IMR-90 (cell line): Measurements from ENCODE around the gene ASTN2. TPM values are rescaled to one million over a fixed set of nuclear protein-coding genes. Genes with fewer than 3 reads are reported as not detected.

Source experiments
- ATAC-seq: fragments of 200-7000 bp; cut with Tn5 transposase; 2 replicates; pipeline ENCODE4 v1.9.1; 2020; ENCODE audit warnings: low read depth, mild to moderate bottlenecking, moderate library complexity
- BruUV-seq: library from RNA; stranded (reverse); fragments of 400-500 nt; replicated peaks from 2 replicates; lab custom pipeline; 2021; lab: Mats Ljungman, UMichigan
- CTCF ChIA-PET: fragments of 300-600 bp; formaldehyde crosslinking; extraction: SDS; loops from one replicate; lab custom pipeline; 2021; ENCODE audit warnings: antibody characterized with exemption; lab: Yijun Ruan, JAX
- POLR2A ChIA-PET: fragments of 300-600 bp; sonication (Branson Sonifier 250); formaldehyde crosslinking; loops from one replicate; lab custom pipeline; 2022; ENCODE audit warnings: antibody characterized with exemption; ENCODE audit not compliant: unreplicated experiment; lab: Charles Lee
- DNase-seq: peaks from one replicate; pipeline ENCODE4 v3.0.0; 2013
- H2AFZ ChIP-seq: replicated peaks from 2 replicates; pipeline ENCODE3; 2013; ENCODE audit warnings: low read length, mild to moderate bottlenecking; ENCODE audit not compliant: poor library complexity
- H2AK5ac ChIP-seq: 2 replicates; pipeline ENCODE4 v1.6.1; 2013; ENCODE audit warnings: low read depth, low read length, inconsistent platforms
- H2AK9ac ChIP-seq: replicated peaks from 2 replicates; pipeline ENCODE3; 2013; ENCODE audit warnings: mild to moderate bottlenecking, low read depth, low read length, moderate library complexity; ENCODE audit not compliant: poor library complexity
- H2BK120ac ChIP-seq: 2 replicates; pipeline ENCODE4 v1.6.1; 2013; ENCODE audit warnings: low read depth, low read length, inconsistent platforms
- H2BK15ac ChIP-seq: 3 replicates; pipeline ENCODE4 v1.6.1; 2013; ENCODE audit warnings: low read depth, low read length, inconsistent platforms
- H2BK20ac ChIP-seq: 2 replicates; pipeline ENCODE4 v1.6.1; 2013; ENCODE audit warnings: low read depth, mild to moderate bottlenecking, inconsistent platforms, low read length, moderate library complexity
- H2BK5ac ChIP-seq: 2 replicates; pipeline ENCODE4 v1.6.1; 2013; ENCODE audit warnings: mild to moderate bottlenecking, low read depth, low read length, inconsistent platforms; ENCODE audit not compliant: poor library complexity, severe bottlenecking
- H3K14ac ChIP-seq: replicated peaks from 2 replicates; pipeline ENCODE4 v1.6.1; 2013; ENCODE audit warnings: low read depth, low read length, inconsistent platforms
- H3K18ac ChIP-seq: 2 replicates; pipeline ENCODE4 v1.6.1; 2013; ENCODE audit warnings: low read depth, low read length, control low read depth
- H3K23ac ChIP-seq: 2 replicates; pipeline ENCODE4 v1.6.1; 2013; ENCODE audit warnings: low read depth, low read length, inconsistent platforms
- H3K27ac ChIP-seq: 2 replicates; pipeline ENCODE4 v1.5.1; 2013; ENCODE audit warnings: mild to moderate bottlenecking, control low read depth, low read length; ENCODE audit not compliant: insufficient read depth
- H3K27me3 ChIP-seq: 2 replicates; pipeline ENCODE4 v1.6.1; 2013; ENCODE audit warnings: low read length; ENCODE audit not compliant: control insufficient read depth, insufficient read depth
- H3K36me3 ChIP-seq: 2 replicates; pipeline ENCODE4 v1.6.1; 2013; ENCODE audit warnings: low read length, mixed read lengths; ENCODE audit not compliant: control insufficient read depth, insufficient read depth
- H3K4ac ChIP-seq: 2 replicates; pipeline ENCODE4 v1.6.1; 2013; ENCODE audit warnings: low read depth, low read length, inconsistent platforms
- H3K4me1 ChIP-seq: 2 replicates; pipeline ENCODE4 v1.6.1; 2013; ENCODE audit warnings: low read length, mixed read lengths; ENCODE audit not compliant: control insufficient read depth, insufficient read depth
- H3K4me2 ChIP-seq: 2 replicates; pipeline ENCODE4 v1.6.1; 2013; ENCODE audit warnings: low read depth, mild to moderate bottlenecking, control low read depth, low read length, moderate library complexity
- H3K4me3 ChIP-seq: 2 replicates; pipeline ENCODE4 v1.5.1; 2013; ENCODE audit warnings: low read depth, mild to moderate bottlenecking, control low read depth, low read length, moderate library complexity; ENCODE audit not compliant: insufficient read depth
- H3K56ac ChIP-seq: 2 replicates; pipeline ENCODE4 v1.6.1; 2013; ENCODE audit warnings: low read length, inconsistent platforms; ENCODE audit not compliant: insufficient read depth; ENCODE audit errors: extremely low read depth
- H3K79me1 ChIP-seq, 2 experiments: 2 replicates each; pipeline ENCODE4 v1.6.1; 2013; ENCODE audit warnings: low read length in 2 of 2, inconsistent platforms in 1 of 2, low read depth in 1 of 2
- H3K9ac ChIP-seq: 2 replicates; pipeline ENCODE4 v1.6.1; 2013; ENCODE audit warnings: low read depth, low read length, control low read depth
- H3K9me1 ChIP-seq: 2 replicates; pipeline ENCODE4 v1.6.1; 2013; ENCODE audit warnings: low read length, inconsistent platforms; ENCODE audit not compliant: insufficient read depth
- H3K9me3 ChIP-seq: 2 replicates; pipeline ENCODE4 v1.6.1; 2013; ENCODE audit warnings: low read length; ENCODE audit not compliant: control insufficient read depth, insufficient read depth
- H4K20me1 ChIP-seq: 2 replicates; pipeline ENCODE4 v1.6.1; 2013; ENCODE audit warnings: low read length, inconsistent platforms; ENCODE audit not compliant: insufficient read depth
- H4K5ac ChIP-seq: 2 replicates; pipeline ENCODE4 v1.6.1; 2013; ENCODE audit warnings: mild to moderate bottlenecking, low read depth, low read length, control low read depth
- H4K8ac ChIP-seq, 2 experiments: 2 replicates each; pipeline ENCODE4 v1.6.1; 2013; ENCODE audit warnings: low read depth in 2 of 2, low read length in 2 of 2, control low read depth in 1 of 2, inconsistent platforms in 1 of 2
- H4K91ac ChIP-seq: 2 replicates; pipeline ENCODE4 v1.6.1; 2013; ENCODE audit warnings: low read depth, low read length, inconsistent platforms; ENCODE audit not compliant: insufficient read depth
- FOS ChIP-seq: fragments of 150-350 bp; IDR thresholded peaks from 2 replicates; pipeline ENCODE4 v1.6.1; 2016; ENCODE audit warnings: low read depth, low read length
- MAFK ChIP-seq: IDR thresholded peaks from 2 replicates; pipeline ENCODE4 v1.6.1; 2012; ENCODE audit warnings: low read depth, low read length, improper control_type of control experiment
- NFE2L2 ChIP-seq: fragments of 150-350 bp; IDR thresholded peaks from 2 replicates; pipeline ENCODE4 v1.6.1; 2016; ENCODE audit warnings: low read depth, mild to moderate bottlenecking, low read length
- POLR2A ChIP-seq: IDR thresholded peaks from 2 replicates; pipeline ENCODE4 v1.6.1; 2012; ENCODE audit warnings: mild to moderate bottlenecking, low read depth, low read length
- USF2 ChIP-seq: fragments of 150-350 bp; IDR thresholded peaks from 2 replicates; pipeline ENCODE4 v1.6.1; 2017; ENCODE audit warnings: mild to moderate bottlenecking, antibody characterized with exemption, low read length, low read depth
- WGBS, 2 experiments: methylation state at CpG; one replicate each; pipeline versions ENCODE4 v1.1.5 to v1.1.7; 2013; ENCODE audit warnings: missing lambda C conversion rate in 2 of 2; ENCODE audit not compliant: insufficient read length in 1 of 2; ENCODE audit errors: extremely low coverage in 2 of 2; 5-methylcytosine and 5-hydroxymethylcytosine counted together
- dilution Hi-C: fragments of 300-500 bp; cut with HindIII; formaldehyde crosslinking; loops from one replicate; pipeline ENCODE4 v1.14.3; 2018; ENCODE audit warnings: low sequenced_read_pairs; ENCODE audit not compliant: unreplicated experiment
- in situ Hi-C: fragments of 300-500 bp; cut with MboI; formaldehyde crosslinking; loops from 3 replicates; pipeline ENCODE4 v1.14.3; 2019; ENCODE audit warnings: low sequenced_read_pairs, inconsistent platforms, mixed read lengths
- intact Hi-C: fragments of 100-400 bp; cut with micrococcal nuclease; formaldehyde crosslinking; loops from 2 replicates; pipeline ENCODE4 v1.10.0; 2022
- polyA plus RNA-seq, 3 experiments: library from polyadenylated mRNA; depleted of rRNA; stranded (reverse); fragments of >200 nt; gene quantifications; 2 replicates each; pipeline ENCODE4 v1.2.3, GENCODE V29; 2012; ENCODE audit warnings: low replicate concordance in 1 of 3
- total RNA-seq: library from RNA; depleted of rRNA; stranded (reverse); fragments of >200 nt; gene quantifications from 2 replicates; pipeline ENCODE4 v1.2.3, GENCODE V29; 2012
- TF ChIP-seq, protein P1 (sequence below): conservative IDR thresholded peaks from 2 replicates; pipeline ENCODE4 v1.5.1; 2012; ENCODE audit warnings: mild to moderate bottlenecking, low read depth, low read length, improper control_type of control experiment
- TF ChIP-seq, protein P2 (sequence below): fragments of 150-350 bp; IDR thresholded peaks from 2 replicates; pipeline ENCODE4 v1.6.1; 2016; ENCODE audit warnings: low read depth, mild to moderate bottlenecking, low read length, moderate library complexity, borderline replicate concordance

Gene ASTN2
- total and polyA plus RNA-seq, 2 of the 4 experiments (the other 2 are of a cell fraction), result 3.8 to 6.8 TPM

DNA sequence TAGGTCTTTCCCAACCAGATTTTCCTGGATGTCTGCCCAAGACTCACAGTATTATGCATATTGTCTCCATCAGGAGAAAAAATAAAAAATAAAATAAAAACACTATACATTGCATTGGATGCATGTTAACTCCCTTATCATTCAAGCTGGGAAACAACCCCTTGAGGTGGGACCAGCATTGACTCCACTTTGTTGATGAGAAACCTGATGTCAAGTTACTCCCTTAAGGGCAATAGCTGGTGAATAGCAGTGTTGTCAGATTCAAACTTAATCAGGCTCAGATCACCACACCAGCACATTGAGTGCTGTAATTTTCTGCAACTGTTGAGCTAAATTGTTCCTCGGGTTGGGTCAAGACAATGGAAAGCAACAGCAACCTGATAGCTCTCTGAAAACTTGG is 991.7 kb downstream of the ASTN2 start:
- POLR2A ChIA-PET, result no interaction called here
- H3K56ac ChIP-seq, result no peak overlapping the region
- H4K8ac ChIP-seq, result no peak overlapping the region
- no peak overlapping the region for H2BK15ac ChIP-seq
- TF ChIP-seq MAFK (no peak), FOS (no peak), NFE2L2 (no peak), POLR2A (no peak), USF2 (no peak)
- TF ChIP-seq, protein P1, sequence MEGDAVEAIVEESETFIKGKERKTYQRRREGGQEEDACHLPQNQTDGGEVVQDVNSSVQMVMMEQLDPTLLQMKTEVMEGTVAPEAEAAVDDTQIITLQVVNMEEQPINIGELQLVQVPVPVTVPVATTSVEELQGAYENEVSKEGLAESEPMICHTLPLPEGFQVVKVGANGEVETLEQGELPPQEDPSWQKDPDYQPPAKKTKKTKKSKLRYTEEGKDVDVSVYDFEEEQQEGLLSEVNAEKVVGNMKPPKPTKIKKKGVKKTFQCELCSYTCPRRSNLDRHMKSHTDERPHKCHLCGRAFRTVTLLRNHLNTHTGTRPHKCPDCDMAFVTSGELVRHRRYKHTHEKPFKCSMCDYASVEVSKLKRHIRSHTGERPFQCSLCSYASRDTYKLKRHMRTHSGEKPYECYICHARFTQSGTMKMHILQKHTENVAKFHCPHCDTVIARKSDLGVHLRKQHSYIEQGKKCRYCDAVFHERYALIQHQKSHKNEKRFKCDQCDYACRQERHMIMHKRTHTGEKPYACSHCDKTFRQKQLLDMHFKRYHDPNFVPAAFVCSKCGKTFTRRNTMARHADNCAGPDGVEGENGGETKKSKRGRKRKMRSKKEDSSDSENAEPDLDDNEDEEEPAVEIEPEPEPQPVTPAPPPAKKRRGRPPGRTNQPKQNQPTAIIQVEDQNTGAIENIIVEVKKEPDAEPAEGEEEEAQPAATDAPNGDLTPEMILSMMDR, result no peak
- TF ChIP-seq, protein P2, sequence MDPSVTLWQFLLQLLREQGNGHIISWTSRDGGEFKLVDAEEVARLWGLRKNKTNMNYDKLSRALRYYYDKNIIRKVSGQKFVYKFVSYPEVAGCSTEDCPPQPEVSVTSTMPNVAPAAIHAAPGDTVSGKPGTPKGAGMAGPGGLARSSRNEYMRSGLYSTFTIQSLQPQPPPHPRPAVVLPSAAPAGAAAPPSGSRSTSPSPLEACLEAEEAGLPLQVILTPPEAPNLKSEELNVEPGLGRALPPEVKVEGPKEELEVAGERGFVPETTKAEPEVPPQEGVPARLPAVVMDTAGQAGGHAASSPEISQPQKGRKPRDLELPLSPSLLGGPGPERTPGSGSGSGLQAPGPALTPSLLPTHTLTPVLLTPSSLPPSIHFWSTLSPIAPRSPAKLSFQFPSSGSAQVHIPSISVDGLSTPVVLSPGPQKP, result no peak
- no peaks in the 10 kb centered on the region for H3K9me3 ChIP-seq
- no peaks in the 10 kb centered on the region for H4K20me1 ChIP-seq
- no peaks in the 10 kb centered on the region for H3K79me1 ChIP-seq
- no peak overlapping the region for H3K18ac ChIP-seq
- H2AK9ac ChIP-seq, result no peak overlapping the region
- H3K23ac ChIP-seq, result no peak overlapping the region
- H3K4ac ChIP-seq, result no peak overlapping the region
- H4K5ac ChIP-seq, result no peak overlapping the region
- H4K91ac ChIP-seq, result no peak overlapping the region
- intact Hi-C loops (no loop called here), in situ Hi-C loops (no loop called here), dilution Hi-C loops (no loop called here)
- no peak overlapping the region for H3K14ac ChIP-seq
- no peaks in the 10 kb centered on the region for H3K36me3 ChIP-seq
- no peak overlapping the region for H2BK20ac ChIP-seq
- H3K27me3 ChIP-seq, result no peaks in the 10 kb centered on the region
- CTCF ChIA-PET, result interaction anchor here (0.6 kb wide), 1 partner anchor 869 kb away, joined by 3 read pairs; no protein-coding TSS in a partner anchor
- no peak overlapping the region for H2BK120ac ChIP-seq
- no peak overlapping the region for H3K4me2 ChIP-seq
- no peak overlapping the region for H3K4me3 ChIP-seq
- DNase-seq (no peak), ATAC-seq (no peak)
- no peak overlapping the region for H2AK5ac ChIP-seq
- no peaks in the 10 kb centered on the region for H3K9me1 ChIP-seq
- no TSS peak for BruUV-seq
- no peak overlapping the region for H3K27ac ChIP-seq
- H3K4me1 ChIP-seq, result no peaks in the 10 kb centered on the region
- no peak overlapping the region for H2AFZ ChIP-seq
- H2BK5ac ChIP-seq, result no peak overlapping the region
- WGBS, 2 experiments, result no CpG with 5 or more reads among the region's 1 CpG
- H3K9ac ChIP-seq, result no peak overlapping the region
